Neural cell (in vitro differentiated cells): Measurements from ENCODE around the gene GSTO2. TPM values are rescaled to one million over a fixed set of nuclear protein-coding genes. Genes with fewer than 3 reads are reported as not detected.
A peak's percentile ranks its signal among the peaks of the same experiment; 100 is the strongest.

Experiments
- H2AFZ ChIP-seq: fragments of 200-600, 300-800 bp; sonication (generic), shearing (Covaris generic); 2 replicates; pipeline ENCODE4 v1.6.0; 2014; ENCODE audit warnings: low read depth, mild to moderate bottlenecking, antibody characterized with exemption, low read length, moderate library complexity
- H3F3A ChIP-seq: fragments of 200-600 bp; shearing (Covaris generic); 2 replicates; pipeline ENCODE4 v1.6.1; 2016; ENCODE audit warnings: mild to moderate bottlenecking, moderate library complexity, mixed read lengths, antibody characterized with exemption, low read length; ENCODE audit not compliant: insufficient read depth, poor library complexity, severe bottlenecking
- H3K27ac ChIP-seq: fragments of 200-600, 300-800 bp; sonication (generic), shearing (Covaris generic); 2 replicates; pipeline ENCODE4 v1.5.1; 2014; ENCODE audit warnings: mild to moderate bottlenecking, low read length, moderate library complexity
- H3K27me3 ChIP-seq: fragments of 300-800, 200-600 bp; sonication (generic), shearing (Covaris generic); 2 replicates; pipeline ENCODE4 v1.6.0; 2014; ENCODE audit warnings: mild to moderate bottlenecking, low read depth, low read length, moderate library complexity; ENCODE audit not compliant: insufficient read depth
- H3K36me3 ChIP-seq: fragments of 300-800, 200-600 bp; sonication (generic), shearing (Covaris generic); 2 replicates; pipeline ENCODE4 v1.5.1; 2014; ENCODE audit warnings: mild to moderate bottlenecking, antibody characterized with exemption, low read length, moderate library complexity; ENCODE audit not compliant: insufficient read depth
- H3K4me2 ChIP-seq: fragments of 300-800, 200-600 bp; sonication (generic), shearing (Covaris generic); 2 replicates; pipeline ENCODE4 v1.6.0; 2014; ENCODE audit warnings: mild to moderate bottlenecking, low read length
- H3K4me3 ChIP-seq: fragments of 300-800, 200-600 bp; sonication (generic), shearing (Covaris generic); 2 replicates; pipeline ENCODE4 v1.5.1; 2014; ENCODE audit warnings: mild to moderate bottlenecking, low read length, moderate library complexity
- H3K79me2 ChIP-seq: fragments of 200-600 bp; shearing (Covaris generic); replicated peaks from 2 replicates; pipeline ENCODE4 v1.6.0; 2014; ENCODE audit warnings: mild to moderate bottlenecking, low read length, moderate library complexity; ENCODE audit not compliant: insufficient read depth
- H3K9ac ChIP-seq: fragments of 300-800, 200-600 bp; sonication (generic), shearing (Covaris generic); 2 replicates; pipeline ENCODE4 v1.6.1; 2016; ENCODE audit warnings: mild to moderate bottlenecking, low read length, mixed read lengths
- H3K9me2 ChIP-seq: fragments of 200-600 bp; shearing (Covaris generic); 2 replicates; pipeline ENCODE4 v1.6.1; 2016; ENCODE audit warnings: mild to moderate bottlenecking, low read length, mixed read lengths; ENCODE audit not compliant: insufficient read depth
- H3K9me3 ChIP-seq: fragments of 200-600, 300-800 bp; sonication (generic), shearing (Covaris generic); 2 replicates; pipeline ENCODE4 v1.6.1; 2016; ENCODE audit warnings: mild to moderate bottlenecking, mixed run types, low read length, moderate library complexity, mixed read lengths
- H4K20me1 ChIP-seq: fragments of 200-600 bp; shearing (Covaris generic); 2 replicates; pipeline ENCODE4 v1.6.1; 2016; ENCODE audit warnings: mild to moderate bottlenecking, mixed run types; ENCODE audit not compliant: insufficient read depth
- EP300 ChIP-seq: fragments of 450-650 bp; conservative IDR thresholded peaks from 2 replicates; pipeline ENCODE4 v1.6.1; 2014; ENCODE audit warnings: antibody characterized with exemption, mild to moderate bottlenecking, moderate library complexity; ENCODE audit not compliant: poor library complexity, severe bottlenecking
- EZH2 ChIP-seq: fragments of 200-600, 300-800 bp; shearing (Covaris generic), sonication (generic); IDR thresholded peaks from 2 replicates; pipeline ENCODE4 v1.6.1; 2014; ENCODE audit warnings: antibody characterized with exemption, low read length, borderline replicate concordance, mild to moderate bottlenecking; ENCODE audit not compliant: insufficient read depth, poor library complexity, severe bottlenecking
- MXI1 ChIP-seq: fragments of 450-650 bp; conservative IDR thresholded peaks from 2 replicates; pipeline ENCODE4 v1.6.1; 2014; ENCODE audit warnings: antibody characterized with exemption, mild to moderate bottlenecking; ENCODE audit not compliant: poor library complexity, severe bottlenecking
- POLR2AphosphoS5 ChIP-seq: IDR thresholded peaks from 2 replicates; pipeline ENCODE4 v1.6.1; 2012
- RAD21 ChIP-seq: fragments of 450-650 bp; conservative IDR thresholded peaks from 2 replicates; pipeline ENCODE4 v1.6.1; 2014; ENCODE audit warnings: antibody characterized with exemption, mild to moderate bottlenecking, moderate library complexity
- SMC3 ChIP-seq: fragments of 450-650 bp; conservative IDR thresholded peaks from 2 replicates; pipeline ENCODE4 v1.6.1; 2014; ENCODE audit warnings: antibody characterized with exemption, mild to moderate bottlenecking, moderate library complexity; ENCODE audit not compliant: poor library complexity
- TAF1 ChIP-seq: IDR thresholded peaks from 2 replicates; pipeline ENCODE4 v1.6.1; 2012; ENCODE audit warnings: low read depth
- polyA plus RNA-seq: library from polyadenylated mRNA; depleted of rRNA; stranded (reverse); fragments of >200 nt; gene quantifications from 2 replicates; pipeline ENCODE4 v1.2.3, GENCODE V29; 2014
- TF ChIP-seq, protein P1 (sequence below): fragments of 450-650 bp; IDR thresholded peaks from 2 replicates; pipeline ENCODE4 v1.5.1; 2014; ENCODE audit warnings: antibody characterized with exemption, mild to moderate bottlenecking, moderate library complexity; ENCODE audit not compliant: poor library complexity, severe bottlenecking
- TF ChIP-seq, protein P2 (sequence below): IDR thresholded peaks from 2 replicates; pipeline ENCODE4 v1.6.1; 2012; ENCODE audit warnings: borderline replicate concordance

The GSTO2 gene
- polyA plus RNA-seq, 1 donor from 2014 or later: 0.53 TPM

DNA sequence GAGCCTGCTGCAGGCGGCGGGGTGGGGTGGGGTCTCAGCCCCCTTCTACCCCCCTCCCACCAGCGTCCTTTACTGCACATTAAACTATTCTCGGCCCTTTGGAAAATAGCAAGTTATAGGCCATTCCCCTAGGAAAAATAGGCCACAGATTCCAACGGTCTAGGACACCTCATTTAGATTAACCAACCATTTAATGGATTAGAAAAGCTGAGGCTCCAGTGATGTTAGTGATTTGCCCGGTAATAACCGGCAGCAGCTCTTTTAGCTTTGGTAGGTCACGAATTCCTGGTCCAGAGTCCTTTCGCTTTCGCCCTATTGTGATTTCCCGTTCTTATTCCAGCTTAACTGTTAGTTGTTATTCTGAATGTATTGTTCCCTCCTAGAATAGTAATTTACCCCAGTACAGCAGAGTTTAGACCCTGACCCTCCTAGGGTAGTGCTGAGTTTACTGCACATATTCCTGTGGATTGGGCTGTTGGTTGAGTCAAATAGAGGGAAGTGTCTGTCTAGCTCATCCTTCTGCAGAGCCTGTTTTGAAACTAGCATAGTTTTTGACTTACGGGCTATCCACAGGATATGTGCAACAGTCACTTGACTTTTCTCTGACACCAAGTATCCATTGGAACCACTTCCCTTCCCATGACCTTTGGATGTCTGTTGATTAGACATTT, 13.5 kb upstream of the GSTO2 start:
- no peaks in the 10 kb centered on the region for H3K9me3 ChIP-seq
- no peak overlapping the region for H3K4me2 ChIP-seq
- H3K9me2 ChIP-seq: no peaks in the 10 kb centered on the region
- no peak overlapping the region for H3K27ac ChIP-seq
- no peak overlapping the region for H3K9ac ChIP-seq
- no peak for TF ChIP-seq SMC3
- TF ChIP-seq, protein P1, sequence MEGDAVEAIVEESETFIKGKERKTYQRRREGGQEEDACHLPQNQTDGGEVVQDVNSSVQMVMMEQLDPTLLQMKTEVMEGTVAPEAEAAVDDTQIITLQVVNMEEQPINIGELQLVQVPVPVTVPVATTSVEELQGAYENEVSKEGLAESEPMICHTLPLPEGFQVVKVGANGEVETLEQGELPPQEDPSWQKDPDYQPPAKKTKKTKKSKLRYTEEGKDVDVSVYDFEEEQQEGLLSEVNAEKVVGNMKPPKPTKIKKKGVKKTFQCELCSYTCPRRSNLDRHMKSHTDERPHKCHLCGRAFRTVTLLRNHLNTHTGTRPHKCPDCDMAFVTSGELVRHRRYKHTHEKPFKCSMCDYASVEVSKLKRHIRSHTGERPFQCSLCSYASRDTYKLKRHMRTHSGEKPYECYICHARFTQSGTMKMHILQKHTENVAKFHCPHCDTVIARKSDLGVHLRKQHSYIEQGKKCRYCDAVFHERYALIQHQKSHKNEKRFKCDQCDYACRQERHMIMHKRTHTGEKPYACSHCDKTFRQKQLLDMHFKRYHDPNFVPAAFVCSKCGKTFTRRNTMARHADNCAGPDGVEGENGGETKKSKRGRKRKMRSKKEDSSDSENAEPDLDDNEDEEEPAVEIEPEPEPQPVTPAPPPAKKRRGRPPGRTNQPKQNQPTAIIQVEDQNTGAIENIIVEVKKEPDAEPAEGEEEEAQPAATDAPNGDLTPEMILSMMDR: no peak
- TF ChIP-seq, protein P2, sequence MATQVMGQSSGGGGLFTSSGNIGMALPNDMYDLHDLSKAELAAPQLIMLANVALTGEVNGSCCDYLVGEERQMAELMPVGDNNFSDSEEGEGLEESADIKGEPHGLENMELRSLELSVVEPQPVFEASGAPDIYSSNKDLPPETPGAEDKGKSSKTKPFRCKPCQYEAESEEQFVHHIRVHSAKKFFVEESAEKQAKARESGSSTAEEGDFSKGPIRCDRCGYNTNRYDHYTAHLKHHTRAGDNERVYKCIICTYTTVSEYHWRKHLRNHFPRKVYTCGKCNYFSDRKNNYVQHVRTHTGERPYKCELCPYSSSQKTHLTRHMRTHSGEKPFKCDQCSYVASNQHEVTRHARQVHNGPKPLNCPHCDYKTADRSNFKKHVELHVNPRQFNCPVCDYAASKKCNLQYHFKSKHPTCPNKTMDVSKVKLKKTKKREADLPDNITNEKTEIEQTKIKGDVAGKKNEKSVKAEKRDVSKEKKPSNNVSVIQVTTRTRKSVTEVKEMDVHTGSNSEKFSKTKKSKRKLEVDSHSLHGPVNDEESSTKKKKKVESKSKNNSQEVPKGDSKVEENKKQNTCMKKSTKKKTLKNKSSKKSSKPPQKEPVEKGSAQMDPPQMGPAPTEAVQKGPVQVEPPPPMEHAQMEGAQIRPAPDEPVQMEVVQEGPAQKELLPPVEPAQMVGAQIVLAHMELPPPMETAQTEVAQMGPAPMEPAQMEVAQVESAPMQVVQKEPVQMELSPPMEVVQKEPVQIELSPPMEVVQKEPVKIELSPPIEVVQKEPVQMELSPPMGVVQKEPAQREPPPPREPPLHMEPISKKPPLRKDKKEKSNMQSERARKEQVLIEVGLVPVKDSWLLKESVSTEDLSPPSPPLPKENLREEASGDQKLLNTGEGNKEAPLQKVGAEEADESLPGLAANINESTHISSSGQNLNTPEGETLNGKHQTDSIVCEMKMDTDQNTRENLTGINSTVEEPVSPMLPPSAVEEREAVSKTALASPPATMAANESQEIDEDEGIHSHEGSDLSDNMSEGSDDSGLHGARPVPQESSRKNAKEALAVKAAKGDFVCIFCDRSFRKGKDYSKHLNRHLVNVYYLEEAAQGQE: no peak
- TF ChIP-seq MXI1: no peak
- no peak for TF ChIP-seq TAF1
- no peak for TF ChIP-seq EZH2
- H3K27me3 ChIP-seq: peaks cover 33% of the 10 kb centered on the region
- H3F3A ChIP-seq: no peaks in the 10 kb centered on the region
- no peaks in the 10 kb centered on the region for H3K79me2 ChIP-seq
- peak overlapping the region; percentile 60 for H3K4me3 ChIP-seq
- H2AFZ ChIP-seq: no peak overlapping the region
- no peaks in the 10 kb centered on the region for H4K20me1 ChIP-seq
- no peaks in the 10 kb centered on the region for H3K36me3 ChIP-seq

DNA sequence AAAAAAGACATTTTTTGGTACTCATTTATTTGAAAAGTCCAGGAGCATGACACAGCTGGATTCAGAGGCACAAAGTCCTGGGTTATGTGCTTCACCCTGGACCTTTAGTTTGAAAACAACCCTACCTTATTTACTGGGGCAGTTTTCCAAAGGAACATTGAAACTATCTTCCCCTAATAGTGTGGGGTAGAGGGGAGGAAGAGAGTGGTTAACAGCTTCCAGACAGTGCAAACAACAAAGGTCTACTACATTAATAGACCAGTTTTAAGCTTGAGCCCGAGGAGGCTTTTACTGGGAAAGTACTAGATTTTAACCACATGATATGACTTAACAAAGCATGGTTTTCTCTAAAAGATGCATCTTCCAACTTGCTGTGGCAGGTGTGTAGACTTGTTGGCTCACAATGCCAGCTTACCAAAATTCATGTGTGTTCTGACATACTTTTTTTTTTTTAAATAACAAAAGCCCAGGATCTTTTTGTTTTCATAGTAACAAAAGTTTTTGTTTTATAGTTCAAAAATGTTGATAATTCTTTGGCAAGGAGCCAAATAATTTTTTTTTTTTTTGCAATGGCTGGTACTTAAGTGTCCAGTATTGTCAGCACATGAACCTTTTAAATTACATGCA, 12.5 kb upstream of the GSTO2 start:
- no peak overlapping the region for H3K4me3 ChIP-seq
- H3K9me2 ChIP-seq: no peaks in the 10 kb centered on the region
- no peak overlapping the region for H3K4me2 ChIP-seq
- H3K79me2 ChIP-seq: no peaks in the 10 kb centered on the region
- H3K9ac ChIP-seq: no peak overlapping the region
- peaks cover 33% of the 10 kb centered on the region for H3K27me3 ChIP-seq
- no peaks in the 10 kb centered on the region for H3F3A ChIP-seq
- H2AFZ ChIP-seq: no peak overlapping the region
- TF ChIP-seq TAF1 (no peak), MXI1 (no peak), POLR2AphosphoS5 (no peak), EP300 (no peak), EZH2 (no peak), SMC3 (no peak), RAD21 (no peak)
- TF ChIP-seq, protein P1: no peak
- TF ChIP-seq, protein P2: no peak
- H3K9me3 ChIP-seq: no peaks in the 10 kb centered on the region
- H3K36me3 ChIP-seq: no peaks in the 10 kb centered on the region
- no peaks in the 10 kb centered on the region for H4K20me1 ChIP-seq
- no peak overlapping the region for H3K27ac ChIP-seq
